Measurements from ENCODE around the gene R3HCC1L. TPM values are rescaled to one million over a fixed set of nuclear protein-coding genes. Genes with fewer than 3 reads are reported as not detected.
"Not testable (repeated sequence)": the region's sequence is repeated elsewhere in the genome, so short reads cannot be mapped to it uniquely, and the experiment has no call there.

The R3HCC1L gene
- total RNA-seq, 1 donor from 2014 or later, result 16.9 TPM

- H3K4me1 Mint-ChIP-seq, result peaks cover 23% of the 10 kb centered on the region
Measured at GRCh38 chr10:98144985-98145384, 10.5 kb downstream of the R3HCC1L start.

DNA sequence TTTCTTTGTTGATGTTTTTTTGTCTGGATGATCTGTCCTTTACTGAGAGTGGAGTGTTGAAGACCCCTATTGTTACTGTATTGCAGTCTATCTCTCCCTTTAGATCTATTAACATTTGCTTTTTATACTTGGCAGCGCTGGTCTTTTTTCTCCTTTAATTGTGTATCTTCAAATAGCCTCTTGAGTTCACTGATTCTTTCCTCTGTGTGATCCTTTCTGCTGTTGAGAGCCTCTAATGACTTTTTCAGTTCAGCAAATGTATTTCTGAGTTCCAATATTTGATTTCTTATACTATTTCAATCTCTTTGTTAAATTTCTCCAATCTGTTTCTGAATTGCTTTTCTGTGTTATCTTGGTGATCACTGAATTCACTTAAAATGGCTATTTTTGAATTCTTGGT, 15.4 kb downstream of the R3HCC1L start:
- Mint-ChIP-seq H3K27ac (no peak overlapping the region), H3K36me3 (peaks cover 60% of the 10 kb centered on the region)

More at GRCh38 chr10:98144985-98145384, 10.5 kb downstream of the R3HCC1L start:
- Mint-ChIP-seq H3K9me3 (peaks cover 38% of the 10 kb centered on the region), H3K27ac (no peak overlapping the region), H3K36me3 (peaks cover 38% of the 10 kb centered on the region), H3K27me3 (ENCODE audit: low read depth) (no peaks in the 10 kb centered on the region), H3K4me3 (no peak overlapping the region)
- TF ChIP-seq, protein P1, sequence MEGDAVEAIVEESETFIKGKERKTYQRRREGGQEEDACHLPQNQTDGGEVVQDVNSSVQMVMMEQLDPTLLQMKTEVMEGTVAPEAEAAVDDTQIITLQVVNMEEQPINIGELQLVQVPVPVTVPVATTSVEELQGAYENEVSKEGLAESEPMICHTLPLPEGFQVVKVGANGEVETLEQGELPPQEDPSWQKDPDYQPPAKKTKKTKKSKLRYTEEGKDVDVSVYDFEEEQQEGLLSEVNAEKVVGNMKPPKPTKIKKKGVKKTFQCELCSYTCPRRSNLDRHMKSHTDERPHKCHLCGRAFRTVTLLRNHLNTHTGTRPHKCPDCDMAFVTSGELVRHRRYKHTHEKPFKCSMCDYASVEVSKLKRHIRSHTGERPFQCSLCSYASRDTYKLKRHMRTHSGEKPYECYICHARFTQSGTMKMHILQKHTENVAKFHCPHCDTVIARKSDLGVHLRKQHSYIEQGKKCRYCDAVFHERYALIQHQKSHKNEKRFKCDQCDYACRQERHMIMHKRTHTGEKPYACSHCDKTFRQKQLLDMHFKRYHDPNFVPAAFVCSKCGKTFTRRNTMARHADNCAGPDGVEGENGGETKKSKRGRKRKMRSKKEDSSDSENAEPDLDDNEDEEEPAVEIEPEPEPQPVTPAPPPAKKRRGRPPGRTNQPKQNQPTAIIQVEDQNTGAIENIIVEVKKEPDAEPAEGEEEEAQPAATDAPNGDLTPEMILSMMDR (IDR thresholded peaks at IDR 0.05; ENCODE audit: unreplicated experiment), result no peak
- DNase-seq (ENCODE audit: low spot score in 2 of 2, unreplicated experiment in 2 of 2), result no peak

DNA sequence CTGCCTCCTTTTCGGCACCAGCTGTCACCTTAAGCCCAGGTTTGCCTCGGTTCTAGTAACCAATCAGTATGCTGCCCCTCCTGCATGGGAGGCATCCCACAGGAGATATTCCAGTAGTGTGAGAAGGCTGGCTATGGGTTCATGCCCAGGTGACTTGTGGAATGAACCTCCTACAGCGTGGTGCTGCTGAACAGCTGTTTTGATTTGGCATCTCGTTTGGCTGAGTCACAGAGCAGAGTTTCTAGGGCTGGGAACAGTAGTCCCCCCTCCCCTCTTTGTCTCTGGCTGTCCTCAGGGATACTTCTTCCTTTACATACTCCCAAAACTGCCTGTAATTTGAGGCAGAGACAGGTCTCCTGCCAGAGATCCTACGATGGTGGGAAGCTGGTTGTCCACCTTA, 16.1 kb downstream of the R3HCC1L start:
- TF ChIP-seq, protein P1 (IDR thresholded peaks at IDR 0.05; ENCODE audit: unreplicated experiment), result no peak
- H3K27me3 Mint-ChIP-seq (ENCODE audit: low read depth), result no peaks in the 10 kb centered on the region
- DNase-seq (ENCODE audit: low spot score in 2 of 2, unreplicated experiment in 2 of 2), result no peak
- H3K4me3 Mint-ChIP-seq, result no peak overlapping the region
- H3K27ac Mint-ChIP-seq, result no peak overlapping the region
- peaks cover 5% of the 10 kb centered on the region for H3K4me1 Mint-ChIP-seq
- peaks cover 57% of the 10 kb centered on the region for H3K9me3 Mint-ChIP-seq
- H3K36me3 Mint-ChIP-seq, result peaks cover 58% of the 10 kb centered on the region

More for the DNA sequence above, 15.4 kb downstream of the R3HCC1L start:
- TF ChIP-seq, protein P1 (IDR thresholded peaks at IDR 0.05; ENCODE audit: unreplicated experiment), result no peak
- H3K27me3 Mint-ChIP-seq (ENCODE audit: low read depth), result no peaks in the 10 kb centered on the region
- H3K4me3 Mint-ChIP-seq, result no peak overlapping the region
- peaks cover 5% of the 10 kb centered on the region for H3K4me1 Mint-ChIP-seq
- peaks cover 57% of the 10 kb centered on the region for H3K9me3 Mint-ChIP-seq
- no peak for DNase-seq (ENCODE audit: low spot score in 2 of 2, unreplicated experiment in 2 of 2)

DNA sequence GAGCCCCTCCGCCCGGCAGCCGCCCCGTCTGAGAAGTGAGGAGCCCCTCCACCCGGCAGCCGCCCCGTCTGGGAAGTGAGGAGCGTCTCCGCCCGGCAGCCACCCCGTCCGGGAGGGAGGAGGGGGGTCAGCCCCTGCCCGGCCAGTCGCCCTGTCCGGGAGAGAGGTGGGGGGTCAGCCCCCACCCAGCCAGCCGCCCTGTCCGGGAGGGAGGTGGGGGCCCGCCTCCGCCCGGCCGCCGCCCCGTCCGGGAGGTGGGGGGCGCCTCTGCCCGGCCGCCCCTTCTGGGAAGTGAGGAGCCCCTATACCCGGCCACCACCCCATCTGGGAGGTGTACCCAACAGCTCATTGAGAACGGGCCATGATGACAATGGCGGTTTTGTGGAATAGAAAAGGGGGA, 18.3 kb downstream of the R3HCC1L start:
- H3K4me1 Mint-ChIP-seq; H3K27me3 Mint-ChIP-seq (ENCODE audit: low read depth); H3K27ac Mint-ChIP-seq; DNase-seq (ENCODE audit: low spot score in 2 of 2, unreplicated experiment in 2 of 2); H3K4me3 Mint-ChIP-seq: not testable (repeated sequence)
- H3K9me3 Mint-ChIP-seq, result peaks cover 40% of the 10 kb centered on the region
- peaks cover 43% of the 10 kb centered on the region for H3K36me3 Mint-ChIP-seq

GRCh38 chr10:98153213-98153958, 18.9 kb downstream of the R3HCC1L start:
- not testable (repeated sequence) for H3K4me3 Mint-ChIP-seq; DNase-seq (ENCODE audit: low spot score in 2 of 2, unreplicated experiment in 2 of 2); H3K4me1 Mint-ChIP-seq; H3K27me3 Mint-ChIP-seq (ENCODE audit: low read depth); H3K27ac Mint-ChIP-seq
- Mint-ChIP-seq H3K9me3 (peaks cover 34% of the 10 kb centered on the region), H3K36me3 (peaks cover 38% of the 10 kb centered on the region)

- TF ChIP-seq, protein P1 (IDR thresholded peaks at IDR 0.05; ENCODE audit: unreplicated experiment), result no peak
- Mint-ChIP-seq H3K4me1 (peaks cover 5% of the 10 kb centered on the region), H3K9me3 (peaks cover 27% of the 10 kb centered on the region), H3K4me3 (no peak overlapping the region), H3K27me3 (ENCODE audit: low read depth) (no peaks in the 10 kb centered on the region), H3K36me3 (peaks cover 31% of the 10 kb centered on the region), H3K27ac (no peak overlapping the region)
- DNase-seq (ENCODE audit: low spot score in 2 of 2, unreplicated experiment in 2 of 2), result no peak
Measured at GRCh38 chr10:98154076-98154475, 19.6 kb downstream of the R3HCC1L start.

Data from mesothelial cell of epicardium (in vitro differentiated cells).